ENCODE measurements around the gene IRX3. TPM values are rescaled to one million over a fixed set of nuclear protein-coding genes. Genes with fewer than 3 reads are reported as not detected.

Gene IRX3
- total and polyA plus RNA-seq, 8 donors, result 0.58 to 42.4 (median 13.5) TPM; not detected in 1

DNA sequence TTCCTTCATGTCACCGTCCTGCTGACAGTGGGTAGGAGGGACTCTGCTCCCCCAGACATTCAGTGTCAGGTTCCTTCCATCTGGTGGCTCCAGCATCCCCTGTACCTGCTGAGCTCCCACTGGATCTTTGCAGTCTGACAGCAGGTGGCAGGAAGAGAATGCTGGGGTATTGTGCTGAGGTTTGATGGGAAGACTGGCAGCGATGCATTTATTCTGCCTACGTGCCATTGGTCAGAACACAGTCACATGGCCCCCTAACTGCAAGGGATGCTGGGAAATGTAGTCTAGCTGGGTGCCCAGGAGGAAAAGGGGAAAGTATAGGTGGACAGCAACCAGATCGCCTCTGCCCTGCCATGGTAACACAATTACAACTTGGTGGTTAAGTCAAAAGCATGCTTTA lies 44.4 kb downstream of the IRX3 start:
- Histone ChIP-seq H3K36me3 (no peaks in the 10 kb centered on the region), H3K9me3 (no peaks in the 10 kb centered on the region), H3K4me3 (no peak overlapping the region), H3K4me1 (peaks cover 0 to 6% (median 0%) of the 10 kb centered on the region in 4 donors), H3K27ac (no peak overlapping the region), H3K27me3 (peaks cover 0 to 18% (median 0%) of the 10 kb centered on the region in 3 donors)
- DNase-seq, result peak in 1 of 2 donors; percentile 11
- TF ChIP-seq EP300 (IDR thresholded peaks at IDR 0.05), result no peak
- no peak for TF ChIP-seq POLR2AphosphoS5 (IDR thresholded peaks at IDR 0.05)
- TF ChIP-seq POLR2A (IDR thresholded peaks at IDR 0.05), result no peak
- TF ChIP-seq, protein P1, sequence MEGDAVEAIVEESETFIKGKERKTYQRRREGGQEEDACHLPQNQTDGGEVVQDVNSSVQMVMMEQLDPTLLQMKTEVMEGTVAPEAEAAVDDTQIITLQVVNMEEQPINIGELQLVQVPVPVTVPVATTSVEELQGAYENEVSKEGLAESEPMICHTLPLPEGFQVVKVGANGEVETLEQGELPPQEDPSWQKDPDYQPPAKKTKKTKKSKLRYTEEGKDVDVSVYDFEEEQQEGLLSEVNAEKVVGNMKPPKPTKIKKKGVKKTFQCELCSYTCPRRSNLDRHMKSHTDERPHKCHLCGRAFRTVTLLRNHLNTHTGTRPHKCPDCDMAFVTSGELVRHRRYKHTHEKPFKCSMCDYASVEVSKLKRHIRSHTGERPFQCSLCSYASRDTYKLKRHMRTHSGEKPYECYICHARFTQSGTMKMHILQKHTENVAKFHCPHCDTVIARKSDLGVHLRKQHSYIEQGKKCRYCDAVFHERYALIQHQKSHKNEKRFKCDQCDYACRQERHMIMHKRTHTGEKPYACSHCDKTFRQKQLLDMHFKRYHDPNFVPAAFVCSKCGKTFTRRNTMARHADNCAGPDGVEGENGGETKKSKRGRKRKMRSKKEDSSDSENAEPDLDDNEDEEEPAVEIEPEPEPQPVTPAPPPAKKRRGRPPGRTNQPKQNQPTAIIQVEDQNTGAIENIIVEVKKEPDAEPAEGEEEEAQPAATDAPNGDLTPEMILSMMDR (IDR thresholded peaks at IDR 0.05), result no peak
- intact Hi-C loops (cut with DNase I; ENCODE audit: low total_unique reads), result no loop called here
- 69 to 86% (median 73%) methylated on average over 4 of the region's 4 CpGs for WGBS, 5 donors

DNA sequence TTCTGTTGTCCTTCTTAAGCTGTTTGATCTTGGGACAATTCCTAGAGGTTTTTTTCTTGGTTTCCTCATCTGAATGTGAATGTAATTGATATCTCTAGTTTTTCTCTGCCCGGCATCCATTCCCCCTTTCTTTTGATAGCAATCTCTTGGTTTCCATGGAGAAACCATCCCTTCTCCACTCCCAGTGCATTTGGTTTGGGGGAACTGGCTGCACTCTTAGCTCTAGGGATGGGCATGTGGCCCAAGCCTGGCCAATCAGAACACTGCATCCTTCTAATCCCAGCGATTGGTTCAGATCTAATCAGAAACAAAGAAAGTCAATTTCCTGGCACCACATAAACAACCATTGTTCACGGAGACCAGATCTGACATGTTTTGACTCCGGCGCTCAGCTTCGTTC lies 45.1 kb downstream of the IRX3 start:
- intact Hi-C loops (cut with DNase I; ENCODE audit: low total_unique reads), result no loop called here
- Histone ChIP-seq H3K9me3 (no peaks in the 10 kb centered on the region), H3K36me3 (no peaks in the 10 kb centered on the region), H3K27ac (no peak overlapping the region), H3K4me3 (no peak overlapping the region), H3K4me1 (peaks cover 0 to 6% (median 0%) of the 10 kb centered on the region in 4 donors), H3K27me3 (peaks cover 0 to 15% (median 0%) of the 10 kb centered on the region in 3 donors)
- WGBS, 5 donors, result 77 to 85% (median 80%) methylated on average over 6 of the region's 6 CpGs
- no peak for DNase-seq
- no peak for TF ChIP-seq EP300 (IDR thresholded peaks at IDR 0.05)
- no peak for TF ChIP-seq POLR2AphosphoS5 (IDR thresholded peaks at IDR 0.05)
- TF ChIP-seq POLR2A (IDR thresholded peaks at IDR 0.05), result no peak
- TF ChIP-seq, protein P1 (IDR thresholded peaks at IDR 0.05), result no peak

DNA sequence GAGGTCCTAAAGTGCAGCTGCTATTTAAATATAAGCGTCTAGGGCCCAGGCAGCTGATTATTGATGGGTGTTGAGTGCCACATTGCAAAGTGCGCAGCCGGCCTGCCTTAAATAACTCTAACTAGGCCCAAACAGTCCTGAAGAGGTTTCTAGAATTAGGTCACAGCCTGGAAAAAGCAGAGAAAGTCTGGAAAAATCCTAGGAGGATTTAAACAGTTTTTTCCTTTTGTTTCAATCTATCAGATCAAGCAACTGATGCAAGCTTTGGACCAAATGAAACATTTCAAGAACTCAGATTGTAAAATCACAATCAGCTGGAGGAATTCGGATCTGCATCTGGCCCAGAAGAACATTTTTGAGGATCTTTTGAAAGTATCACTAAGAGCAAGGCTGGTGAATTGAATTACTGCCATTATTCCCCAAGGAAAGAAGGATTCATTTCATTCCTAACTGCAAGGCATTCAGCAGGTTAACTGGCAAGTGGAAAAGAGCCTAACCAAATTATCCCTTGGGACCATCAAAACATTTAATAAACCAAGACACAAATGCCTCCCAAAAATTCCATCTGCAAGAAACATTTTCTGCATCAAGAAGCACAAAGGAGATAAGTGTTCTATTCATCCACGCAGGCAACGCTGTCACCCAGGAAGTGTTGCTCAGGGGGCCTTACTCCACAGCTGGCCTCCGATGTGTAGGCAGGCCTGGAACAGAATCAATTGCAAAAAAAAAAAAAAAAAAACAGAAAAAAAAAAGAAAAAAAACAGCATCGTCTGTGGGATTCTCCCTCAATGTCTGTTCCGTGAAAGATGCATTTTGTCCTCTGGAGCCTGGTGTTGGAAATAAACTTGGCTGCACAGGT lies 46.1 kb downstream of the IRX3 start:
- TF ChIP-seq EP300 (IDR thresholded peaks at IDR 0.05) (no peak), POLR2A (IDR thresholded peaks at IDR 0.05) (no peak), POLR2AphosphoS5 (IDR thresholded peaks at IDR 0.05) (no peak)
- TF ChIP-seq, protein P1 (IDR thresholded peaks at IDR 0.05), result no peak
- Histone ChIP-seq H3K9me3 (no peaks in the 10 kb centered on the region), H3K27ac (peak overlapping the region in 1 of 5 donors; percentile 11), H3K27me3 (peaks cover 0 to 14% (median 0%) of the 10 kb centered on the region in 3 donors), H3K36me3 (no peaks in the 10 kb centered on the region), H3K4me3 (no peak overlapping the region), H3K4me1 (peaks cover 0 to 6% (median 0%) of the 10 kb centered on the region in 4 donors)
- intact Hi-C loops (cut with DNase I; ENCODE audit: low total_unique reads), result no loop called here
- peak in 1 of 2 donors; percentile 13 for DNase-seq
- WGBS, 5 donors, result 63 to 75% (median 74%) methylated on average over 9 of the region's 9 CpGs

DNA sequence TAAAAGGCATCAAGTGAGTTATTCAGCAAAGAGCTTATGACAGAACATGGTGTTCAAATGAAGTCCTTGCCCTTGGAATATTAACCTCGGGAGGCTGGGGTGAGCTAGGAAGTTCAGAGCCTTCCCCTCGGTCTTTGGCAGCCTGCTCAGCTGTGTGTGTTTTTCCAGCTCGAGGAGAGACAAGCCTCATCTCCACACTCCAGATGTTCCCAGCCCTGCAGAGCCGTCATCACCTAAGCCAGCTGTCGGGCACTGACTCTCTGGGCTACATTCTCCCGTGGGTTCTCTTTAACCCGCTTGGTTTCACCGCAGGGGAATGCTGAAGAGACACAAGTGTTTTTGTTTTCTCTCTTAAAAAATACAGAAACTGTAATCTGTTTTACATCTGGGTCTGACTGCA lies 47.1 kb downstream of the IRX3 start:
- intact Hi-C loops (cut with DNase I; ENCODE audit: low total_unique reads), result no loop called here
- WGBS, 5 donors, result 47 to 63% (median 58%) methylated on average over 8 of the region's 8 CpGs

More for the DNA sequence above, 47.1 kb downstream of the IRX3 start:
- Histone ChIP-seq H3K4me3 (no peak overlapping the region), H3K27ac (no peak overlapping the region), H3K36me3 (no peaks in the 10 kb centered on the region), H3K4me1 (peaks cover 0 to 6% (median 0%) of the 10 kb centered on the region in 4 donors), H3K27me3 (peaks cover 0 to 6% (median 0%) of the 10 kb centered on the region in 3 donors), H3K9me3 (no peaks in the 10 kb centered on the region)
- DNase-seq, result peak in 1 of 2 donors; percentile 22
- TF ChIP-seq, protein P1 (IDR thresholded peaks at IDR 0.05), result no peak
- TF ChIP-seq POLR2AphosphoS5 (IDR thresholded peaks at IDR 0.05) (no peak), EP300 (IDR thresholded peaks at IDR 0.05) (no peak), POLR2A (IDR thresholded peaks at IDR 0.05) (no peak)

Data from stomach (tissue), 9 donors.